HG03460 (cell line): ENCODE data around the gene TPX2.
"Not testable (repeated sequence)": the region's sequence is repeated elsewhere in the genome, so short reads cannot be mapped to it uniquely, and the experiment has no call there.

Source experiments
- ATAC-seq: cut with Tn5 transposase; IDR thresholded peaks from one replicate; pipeline ENCODE4 v1.9.1; 2021; ENCODE audit not compliant: unreplicated experiment

Gene TPX2

GRCh38 chr20:31811198-31811597 is 72.1 kb downstream of the TPX2 start:
- no peak for ATAC-seq

DNA sequence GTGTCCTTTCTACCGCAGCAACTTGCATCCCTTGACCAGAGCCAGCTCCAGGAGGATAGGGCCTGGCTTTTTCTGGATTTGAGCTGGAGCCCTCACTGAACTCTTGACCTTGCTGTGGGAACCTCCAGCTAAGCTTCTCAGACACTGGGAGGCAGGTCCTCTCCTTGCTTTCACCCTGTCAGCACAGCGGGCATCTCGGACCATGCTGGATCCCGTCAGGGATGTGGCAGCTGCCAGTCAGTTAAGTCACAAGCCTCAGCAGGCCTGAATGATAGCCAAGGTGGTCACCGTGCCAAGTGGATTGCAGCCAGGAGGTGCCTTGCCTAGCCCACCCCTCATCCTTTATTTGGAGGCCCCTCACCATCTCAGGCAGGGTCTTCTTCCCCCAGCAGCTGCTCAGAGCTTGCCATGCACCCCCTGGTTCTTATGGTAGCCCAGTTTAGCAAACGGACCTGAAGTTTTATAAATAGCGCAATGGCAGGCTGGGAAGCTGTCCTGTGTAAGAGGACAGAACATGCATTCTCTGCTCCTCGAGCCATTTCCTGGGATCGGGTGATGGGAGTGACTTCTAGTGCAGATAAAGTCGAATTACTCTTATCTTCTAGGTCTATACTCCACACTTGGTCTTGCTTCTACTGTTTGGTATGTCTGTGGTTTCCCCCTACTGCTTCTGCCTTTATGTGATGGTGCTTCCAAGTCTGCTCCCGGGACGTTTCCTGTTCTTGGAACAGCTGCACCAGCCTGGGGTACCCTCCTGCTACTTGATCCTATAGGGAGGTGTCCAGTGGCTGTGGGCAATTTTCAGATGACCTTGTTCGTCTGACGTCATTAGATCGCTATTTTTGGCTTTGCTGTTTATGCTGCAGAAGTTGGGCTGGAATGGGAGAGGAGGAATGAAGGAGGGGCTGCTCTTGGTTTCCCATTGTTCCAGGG is 73.0 kb downstream of the TPX2 start:
- ATAC-seq = no peak

GRCh38 chr20:31813611-31814010 is 74.5 kb downstream of the TPX2 start:
- no peak for ATAC-seq

GRCh38 chr20:31814142-31814541 is 75.1 kb downstream of the TPX2 start:
- not testable (repeated sequence) for ATAC-seq

DNA sequence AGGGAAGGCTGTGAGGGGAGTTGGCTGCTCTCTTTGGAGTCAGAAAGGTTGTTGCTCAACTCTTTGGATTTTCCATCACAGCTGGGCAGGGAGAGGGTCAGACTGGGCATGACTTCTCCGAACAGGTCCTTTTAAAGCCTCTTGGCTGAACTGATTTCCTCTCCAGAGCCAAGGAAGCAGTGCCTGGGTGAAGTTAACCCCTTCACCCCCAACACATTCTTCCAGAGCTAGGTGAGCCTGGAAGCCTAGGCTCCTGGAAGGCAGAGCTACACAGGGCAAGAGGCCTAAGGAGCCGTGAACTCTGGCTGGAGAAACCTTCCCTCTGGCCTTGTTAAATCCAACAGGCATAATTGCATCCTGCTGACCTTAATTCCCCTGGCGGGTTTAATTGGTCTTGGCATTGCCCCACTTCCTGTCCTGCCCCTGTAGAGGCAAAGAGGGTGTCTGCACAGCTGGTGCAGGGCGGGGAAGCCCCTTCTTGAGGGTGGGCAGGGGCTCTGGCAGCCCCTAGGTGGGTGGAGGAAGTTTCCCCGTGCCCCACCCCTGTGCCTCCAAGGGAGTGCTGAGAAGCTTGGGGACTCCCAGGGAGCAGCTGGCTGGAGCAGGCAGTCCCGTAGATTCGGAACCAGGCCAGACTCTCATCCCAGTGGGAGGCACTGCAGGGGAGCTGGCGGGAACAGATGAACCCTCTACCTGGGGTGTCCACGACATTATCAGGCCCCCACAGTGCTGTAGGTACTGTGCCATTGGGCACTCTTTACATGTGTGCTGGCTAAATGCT is 76.5 kb downstream of the TPX2 start:
- no peak for ATAC-seq

DNA sequence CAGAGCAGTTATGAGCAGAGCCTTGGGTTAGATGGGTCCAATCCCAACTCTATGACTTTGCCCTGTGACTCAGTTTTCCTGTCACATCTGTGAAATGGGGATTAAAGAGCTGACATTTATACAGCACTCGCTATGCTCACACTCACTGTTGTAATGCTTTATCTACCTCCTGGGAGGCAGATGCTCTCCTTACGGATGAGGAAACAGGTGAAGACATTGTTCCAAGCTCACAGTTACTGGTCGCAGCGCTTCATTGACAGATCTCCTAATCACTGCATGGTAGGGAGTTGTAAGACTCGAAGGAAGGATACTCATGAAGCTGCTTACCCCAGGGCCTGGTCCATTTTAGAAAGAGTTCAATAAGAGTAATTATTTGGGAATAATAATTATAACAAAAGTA is 77.1 kb downstream of the TPX2 start:
- ATAC-seq = no peak

DNA sequence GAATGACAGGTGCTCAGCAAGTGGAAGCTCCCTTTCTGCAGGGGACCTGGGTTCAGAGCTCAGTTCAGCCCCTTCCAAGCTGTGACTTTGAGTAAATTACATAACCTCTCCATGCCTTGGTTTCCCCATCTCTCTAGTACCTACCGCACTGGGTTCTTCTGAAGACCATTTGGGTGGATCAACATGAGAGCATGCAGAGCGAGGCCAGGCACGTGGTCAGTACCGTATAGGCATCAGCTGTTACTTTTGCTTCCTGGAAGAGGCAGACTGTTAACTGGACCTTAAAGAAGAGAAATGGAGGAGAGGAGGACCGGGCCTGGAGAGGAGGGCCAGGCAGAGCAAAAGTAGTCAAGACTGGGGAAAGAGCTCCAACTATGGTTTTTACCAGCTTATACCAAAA is 78.4 kb downstream of the TPX2 start:
- ATAC-seq = no peak

DNA sequence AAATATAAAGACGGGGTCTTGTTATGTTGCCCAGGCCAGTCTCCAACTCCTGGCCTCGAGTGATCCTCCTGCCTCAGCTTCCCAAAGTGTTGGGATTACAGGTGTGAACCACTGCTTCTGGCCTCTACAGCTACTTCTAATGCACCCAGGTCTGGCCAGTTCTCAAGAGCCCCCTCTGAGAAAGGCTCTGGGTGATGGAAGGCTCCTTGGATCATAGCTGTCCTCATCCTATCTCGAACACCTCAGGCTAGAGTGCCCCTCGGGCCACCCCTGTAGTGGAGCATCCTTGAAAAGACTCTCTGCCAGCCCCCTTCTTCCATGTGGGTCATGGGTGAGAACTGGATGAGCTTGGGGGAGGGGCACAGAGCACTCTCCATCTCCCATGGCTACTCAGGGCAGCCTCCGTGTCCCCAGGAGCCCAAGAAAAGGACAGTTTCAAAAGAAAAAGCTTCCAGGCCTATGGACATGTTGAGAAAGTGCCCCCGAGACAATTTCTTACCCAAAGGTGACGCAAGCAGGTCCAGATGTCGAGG is 79.4 kb downstream of the TPX2 start:
- no peak for ATAC-seq

DNA sequence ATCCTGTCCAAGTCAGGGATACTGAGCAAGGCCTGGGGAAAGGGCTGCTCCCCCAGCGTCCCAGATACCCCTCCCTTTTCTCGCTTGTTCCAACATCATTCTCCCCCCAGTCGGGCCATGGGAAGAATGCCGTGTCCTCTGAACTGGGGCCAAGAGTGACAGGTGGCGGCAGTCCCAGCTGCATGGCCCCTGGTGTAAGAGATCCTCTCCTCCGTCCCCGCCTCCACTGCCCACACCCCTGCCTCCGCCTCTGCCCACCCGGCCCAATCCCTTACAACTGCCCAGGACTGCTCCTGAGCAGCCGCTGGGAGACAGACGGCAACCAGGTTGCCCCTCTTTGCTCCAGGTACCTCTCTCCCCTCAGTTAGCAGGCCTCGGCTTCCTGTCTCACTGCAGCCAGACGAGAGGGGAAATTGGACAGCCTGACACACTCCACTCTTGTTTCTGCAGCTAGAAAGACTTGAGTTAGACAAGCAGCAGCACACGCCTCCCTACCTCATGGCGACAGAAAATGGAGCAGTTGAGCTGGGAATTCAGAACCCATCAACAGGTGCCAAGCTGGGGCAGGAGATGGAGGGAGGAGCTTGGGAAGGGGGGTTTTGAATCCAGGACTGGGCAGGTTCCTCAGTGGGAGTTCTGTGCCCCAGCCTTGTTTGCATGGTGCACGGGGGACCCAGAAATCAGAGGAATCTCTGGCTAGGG is 80.1 kb downstream of the TPX2 start, which contains the start of gene MYLK2:
TSS of gene MYLK2 (plus strand) at position 274 of the 702 bp plus-strand sequence. CDS start at position 499, 225 bp downstream.
- ATAC-seq = no peak

DNA sequence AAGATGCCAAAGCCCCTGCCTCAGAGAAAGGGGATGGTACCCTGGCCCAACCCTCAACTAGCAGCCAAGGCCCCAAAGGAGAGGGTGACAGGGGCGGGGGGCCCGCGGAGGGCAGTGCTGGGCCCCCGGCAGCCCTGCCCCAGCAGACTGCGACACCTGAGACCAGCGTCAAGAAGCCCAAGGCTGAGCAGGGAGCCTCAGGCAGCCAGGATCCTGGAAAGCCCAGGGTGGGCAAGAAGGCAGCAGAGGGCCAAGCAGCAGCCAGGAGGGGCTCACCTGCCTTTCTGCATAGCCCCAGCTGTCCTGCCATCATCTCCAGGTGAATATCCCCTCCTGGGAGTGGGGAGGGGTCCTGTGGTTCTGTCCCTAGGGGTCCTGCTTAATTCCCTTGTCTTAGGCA is 81.1 kb downstream of the TPX2 start:
- no peak for ATAC-seq

DNA sequence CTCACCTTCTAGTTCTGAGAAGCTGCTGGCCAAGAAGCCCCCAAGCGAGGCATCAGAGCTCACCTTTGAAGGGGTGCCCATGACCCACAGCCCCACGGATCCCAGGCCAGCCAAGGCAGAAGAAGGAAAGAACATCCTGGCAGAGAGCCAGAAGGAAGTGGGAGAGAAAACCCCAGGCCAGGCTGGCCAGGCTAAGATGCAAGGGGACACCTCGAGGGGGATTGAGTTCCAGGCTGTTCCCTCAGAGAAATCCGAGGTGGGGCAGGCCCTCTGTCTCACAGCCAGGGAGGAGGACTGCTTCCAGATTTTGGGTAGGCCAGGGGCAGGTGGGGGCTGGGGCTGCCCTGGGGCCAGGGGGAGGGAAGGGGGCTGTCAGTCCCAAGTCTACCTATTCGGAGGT is 82.3 kb downstream of the TPX2 start:
- ATAC-seq = no peak

DNA sequence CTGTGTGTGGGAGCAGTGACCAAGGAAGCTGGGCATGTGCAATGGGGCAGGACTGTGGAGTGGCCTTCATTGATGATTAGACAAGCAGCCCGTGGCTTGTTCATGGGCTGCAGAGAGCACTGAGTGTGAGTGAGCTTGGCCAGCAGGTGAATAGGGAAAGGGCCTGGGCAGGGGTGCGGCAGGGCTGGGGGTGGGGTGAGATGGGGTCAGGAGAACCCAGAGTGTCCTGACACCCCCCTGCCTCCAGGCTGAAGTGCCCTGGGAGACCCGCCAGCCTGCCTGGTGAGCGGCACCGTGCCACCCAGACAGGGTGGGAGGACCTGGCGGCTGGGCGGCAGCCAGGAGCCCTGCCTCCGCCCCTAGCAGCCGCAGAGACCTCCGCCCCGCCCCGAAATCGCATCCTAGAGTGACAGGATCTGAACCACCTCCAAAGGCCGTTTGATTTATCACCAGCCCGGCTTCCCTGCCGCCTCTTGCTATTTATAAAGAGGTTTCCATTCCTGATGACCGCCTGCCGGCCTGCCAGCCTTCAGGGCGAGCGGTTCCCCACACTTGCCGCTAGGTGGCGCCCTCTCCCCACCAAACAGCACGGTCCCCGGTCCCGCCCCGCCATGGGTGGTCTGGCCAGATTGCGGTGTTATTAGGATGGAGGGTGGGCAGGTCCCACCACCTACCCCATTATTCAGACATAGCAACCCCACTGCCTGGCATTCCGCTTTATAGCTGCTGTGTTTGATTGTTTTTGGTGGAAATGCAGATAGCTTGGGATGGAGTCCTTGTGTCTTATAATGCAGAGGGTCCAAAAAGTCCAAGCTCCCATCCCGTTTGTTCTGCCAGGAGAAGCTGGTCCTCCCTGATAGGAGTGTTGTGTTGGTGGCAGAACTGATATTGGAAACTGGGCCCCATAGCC is 83.6 kb downstream of the TPX2 start:
- ATAC-seq = peak; percentile 73

DNA sequence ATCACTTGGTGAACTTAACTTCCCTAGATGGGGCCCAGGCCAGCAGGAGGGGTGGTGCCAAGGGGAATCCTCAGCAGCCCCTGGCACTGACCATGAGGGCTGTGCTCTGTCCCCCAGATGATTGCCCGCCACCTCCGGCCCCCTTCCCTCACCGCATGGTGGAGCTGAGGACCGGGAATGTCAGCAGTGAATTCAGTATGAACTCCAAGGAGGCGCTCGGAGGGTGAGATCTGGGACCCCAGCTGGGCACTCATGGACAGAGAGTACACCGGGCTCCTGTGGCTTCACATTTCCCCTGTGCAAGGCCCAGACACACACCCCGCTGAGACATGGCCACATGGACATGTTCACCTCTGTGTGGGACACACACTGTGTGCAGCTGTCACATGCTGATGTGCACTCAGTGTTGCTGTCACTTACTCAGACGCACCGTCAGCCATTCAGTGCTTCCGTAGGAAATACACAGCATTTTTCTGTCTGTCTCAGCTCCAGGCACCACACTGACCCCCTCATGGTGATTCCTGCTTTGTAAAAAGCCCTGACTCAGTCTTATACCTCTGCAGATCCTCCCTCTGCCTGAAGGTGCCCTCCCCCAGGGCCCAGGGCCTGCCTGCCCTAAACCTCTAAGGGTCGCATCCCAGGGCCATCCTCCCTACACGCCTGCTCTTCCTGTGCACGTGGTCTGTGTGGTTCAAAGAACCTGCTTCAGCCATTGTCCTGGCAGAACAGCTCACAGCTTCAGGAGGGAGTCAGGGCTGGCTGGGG is 84.5 kb downstream of the TPX2 start:
- ATAC-seq = no peak

DNA sequence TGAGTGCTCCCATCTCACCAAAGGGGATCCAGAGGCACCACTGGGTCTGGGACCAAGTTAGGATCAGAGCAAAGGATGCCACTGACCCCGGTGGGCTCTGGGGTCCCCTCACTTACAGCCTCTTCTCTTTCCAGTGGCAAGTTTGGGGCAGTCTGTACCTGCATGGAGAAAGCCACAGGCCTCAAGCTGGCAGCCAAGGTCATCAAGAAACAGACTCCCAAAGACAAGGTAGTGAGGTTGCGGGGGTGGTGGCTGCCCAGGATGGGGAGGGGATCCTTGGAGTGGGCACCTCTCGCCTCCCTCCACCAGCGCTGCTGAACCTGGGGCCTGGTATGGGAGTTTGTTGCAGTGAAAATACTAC is 85.0 kb downstream of the TPX2 start:
- ATAC-seq = no peak

DNA sequence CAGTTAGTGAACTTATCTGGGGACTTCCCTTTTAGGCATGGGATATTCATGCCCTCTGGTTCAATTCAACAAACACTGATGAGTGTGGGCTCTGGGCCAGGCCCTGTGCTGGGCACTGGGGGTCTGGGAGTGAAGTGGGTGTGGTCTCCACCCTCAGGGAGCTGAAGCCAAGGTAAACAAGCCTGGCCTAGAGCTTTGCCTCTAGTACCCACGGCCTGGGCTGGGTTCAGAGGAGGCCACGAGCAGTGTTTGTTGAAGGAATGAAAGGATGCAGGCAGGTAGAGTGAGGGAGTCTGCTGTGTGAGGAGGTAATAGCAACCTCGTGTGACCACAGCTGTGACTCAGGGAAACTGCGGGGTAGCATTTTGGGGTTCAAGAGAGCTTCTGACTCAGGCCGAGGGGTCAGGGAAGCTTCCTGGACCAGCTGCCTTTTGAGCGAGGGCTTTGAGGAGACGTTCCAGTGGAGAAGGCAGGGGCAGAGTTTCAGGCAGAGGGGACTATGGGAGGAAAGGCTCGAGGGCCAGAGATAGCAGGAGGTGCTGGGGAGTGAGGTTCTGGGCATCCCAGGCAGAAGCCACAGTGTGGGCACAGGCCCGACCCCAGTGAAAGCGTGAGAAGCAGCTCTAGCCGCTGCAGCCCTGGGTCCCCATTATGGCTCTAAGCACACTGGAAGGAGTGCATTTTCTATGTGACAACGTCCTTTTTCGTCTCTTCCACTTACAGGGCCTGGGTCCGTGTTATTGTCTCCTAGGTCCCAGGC is 85.6 kb downstream of the TPX2 start:
- no peak for ATAC-seq

DNA sequence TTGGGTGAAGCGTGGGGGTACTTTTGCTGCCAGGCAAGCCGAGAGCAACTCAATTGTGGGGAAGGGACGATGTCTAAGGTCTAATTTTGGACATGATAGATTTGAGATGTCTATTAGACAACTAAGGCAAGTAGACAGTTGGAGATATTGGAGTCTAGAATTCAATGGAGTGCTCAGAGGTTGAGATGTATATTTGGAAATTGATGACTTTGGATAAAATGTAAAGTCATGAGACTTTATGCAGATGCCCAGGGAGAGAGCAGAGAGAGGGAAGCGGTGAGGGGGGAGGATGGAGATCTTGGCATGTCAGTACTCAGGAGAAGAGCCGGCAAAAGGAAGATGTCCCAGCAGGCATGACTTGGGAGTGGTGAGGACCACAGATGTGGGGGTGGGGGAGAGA is 87.0 kb downstream of the TPX2 start:
- no peak for ATAC-seq

GRCh38 chr20:31827059-31827458 is 88.0 kb downstream of the TPX2 start:
- ATAC-seq = no peak

GRCh38 chr20:31828016-31828415 is 88.9 kb downstream of the TPX2 start:
- not testable (repeated sequence) for ATAC-seq

GRCh38 chr20:31829731-31830130 is 90.6 kb downstream of the TPX2 start:
- ATAC-seq = no peak
